GM21619 (cell line): Measurements from ENCODE around the gene GUK1.

ENCODE experiments used
- ATAC-seq: cut with Tn5 transposase; IDR thresholded peaks from one replicate; pipeline ENCODE4 v1.9.1; 2021; ENCODE audit not compliant: unreplicated experiment

GUK1 gene

GRCh38 chr1:228139931-228140723, at the start of gene GUK1:
Gene GUK1, plus strand, starts transcription at chr1:228140279. Its CDS starts 24 bp downstream, at chr1:228140303.
- peak; percentile 91 for ATAC-seq

- ATAC-seq = no peak
Measured at GRCh38 chr1:228090613-228091081, 49.4 kb upstream of the GUK1 start.

GRCh38 chr1:228091084-228091483, 49.0 kb upstream of the GUK1 start:
- no peak for ATAC-seq

GRCh38 chr1:228092342-228093049, 47.6 kb upstream of the GUK1 start:
- ATAC-seq = no peak

GRCh38 chr1:228093050-228093906, 46.8 kb upstream of the GUK1 start:
- no peak for ATAC-seq

- ATAC-seq = no peak
Measured at GRCh38 chr1:228094432-228095016, 45.6 kb upstream of the GUK1 start.

- ATAC-seq = no peak
Measured at GRCh38 chr1:228095161-228095560, 44.9 kb upstream of the GUK1 start.

- no peak for ATAC-seq
Measured at GRCh38 chr1:228095938-228096337, 44.1 kb upstream of the GUK1 start.

GRCh38 chr1:228096416-228097332, 43.4 kb upstream of the GUK1 start:
- ATAC-seq = no peak

- no peak for ATAC-seq
Measured at GRCh38 chr1:228097333-228098081, 42.6 kb upstream of the GUK1 start.

- ATAC-seq = no peak
Measured at GRCh38 chr1:228098323-228098931, 41.7 kb upstream of the GUK1 start.

- no peak for ATAC-seq
Measured at GRCh38 chr1:228099331-228099732, 40.7 kb upstream of the GUK1 start.

GRCh38 chr1:228100822-228101613, 39.1 kb upstream of the GUK1 start:
- no peak for ATAC-seq

GRCh38 chr1:228101614-228101993, 38.5 kb upstream of the GUK1 start:
- no peak for ATAC-seq

GRCh38 chr1:228101994-228102790, 37.9 kb upstream of the GUK1 start:
- ATAC-seq = peak; percentile 26

- ATAC-seq = peak; percentile 67
Measured at GRCh38 chr1:228102791-228103620, 37.1 kb upstream of the GUK1 start, which contains the start of gene C1orf35. Gene C1orf35, minus strand, starts transcription at chr1:228103325. Its CDS starts 98 bp downstream, at chr1:228103227.
